Right lobe of liver (tissue), 4 donors: ENCODE measurements around the gene PALMD.

Experiments
- POLR2A ChIP-seq: fragments of 450-650 bp; IDR thresholded peaks from one replicate; pipeline ENCODE4 v1.6.1; 2017; ENCODE audit warnings: antibody characterized with exemption, mild to moderate bottlenecking
- TF ChIP-seq, protein P1 (sequence below), 4 donors: fragments of 200-600 bp in 3 of 4; fragments of 450-650 bp in 1 of 4; IDR thresholded peaks; one replicate each; pipeline versions ENCODE4 v1.5.1 to v1.8.0; 2016 to 2022; ENCODE audit warnings: antibody characterized with exemption in 4 of 4, mild to moderate bottlenecking in 2 of 4
- donor health status: DM: no; HTN: no; CAD: no.
- donor health status: DM: no; HTN: no; CAD: no.
- donor health status: DM: no; HTN: yes; CAD: no.

GRCh38 chr1:99622702-99623347 is 23.1 kb upstream of the PALMD start:
- no peak for TF ChIP-seq POLR2A
- TF ChIP-seq, protein P1, sequence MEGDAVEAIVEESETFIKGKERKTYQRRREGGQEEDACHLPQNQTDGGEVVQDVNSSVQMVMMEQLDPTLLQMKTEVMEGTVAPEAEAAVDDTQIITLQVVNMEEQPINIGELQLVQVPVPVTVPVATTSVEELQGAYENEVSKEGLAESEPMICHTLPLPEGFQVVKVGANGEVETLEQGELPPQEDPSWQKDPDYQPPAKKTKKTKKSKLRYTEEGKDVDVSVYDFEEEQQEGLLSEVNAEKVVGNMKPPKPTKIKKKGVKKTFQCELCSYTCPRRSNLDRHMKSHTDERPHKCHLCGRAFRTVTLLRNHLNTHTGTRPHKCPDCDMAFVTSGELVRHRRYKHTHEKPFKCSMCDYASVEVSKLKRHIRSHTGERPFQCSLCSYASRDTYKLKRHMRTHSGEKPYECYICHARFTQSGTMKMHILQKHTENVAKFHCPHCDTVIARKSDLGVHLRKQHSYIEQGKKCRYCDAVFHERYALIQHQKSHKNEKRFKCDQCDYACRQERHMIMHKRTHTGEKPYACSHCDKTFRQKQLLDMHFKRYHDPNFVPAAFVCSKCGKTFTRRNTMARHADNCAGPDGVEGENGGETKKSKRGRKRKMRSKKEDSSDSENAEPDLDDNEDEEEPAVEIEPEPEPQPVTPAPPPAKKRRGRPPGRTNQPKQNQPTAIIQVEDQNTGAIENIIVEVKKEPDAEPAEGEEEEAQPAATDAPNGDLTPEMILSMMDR (IDR thresholded peaks at IDR 0.05), result no peak
